Peyer's patch (tissue), 4 donors: ENCODE data around the gene RBM17.

Source experiments
- POLR2A ChIP-seq, 2 donors: fragments of 450-650 bp; IDR thresholded peaks; one replicate each; pipeline ENCODE4 v1.5.1; 2017; ENCODE audit warnings: antibody characterized with exemption in 2 of 2, mild to moderate bottlenecking in 2 of 2, moderate library complexity in 2 of 2
- TF ChIP-seq, protein P1 (sequence below), 6 experiments: fragments of 450-650 bp in 4 of 6; fragments of 200-600 bp in 2 of 6; sonication (generic) in 1 of 6; IDR thresholded peaks; one replicate each; pipeline ENCODE4 v1.5.1; 2017 to 2019; ENCODE audit warnings: antibody characterized with exemption in 6 of 6, mild to moderate bottlenecking in 3 of 6, moderate library complexity in 1 of 6

DNA sequence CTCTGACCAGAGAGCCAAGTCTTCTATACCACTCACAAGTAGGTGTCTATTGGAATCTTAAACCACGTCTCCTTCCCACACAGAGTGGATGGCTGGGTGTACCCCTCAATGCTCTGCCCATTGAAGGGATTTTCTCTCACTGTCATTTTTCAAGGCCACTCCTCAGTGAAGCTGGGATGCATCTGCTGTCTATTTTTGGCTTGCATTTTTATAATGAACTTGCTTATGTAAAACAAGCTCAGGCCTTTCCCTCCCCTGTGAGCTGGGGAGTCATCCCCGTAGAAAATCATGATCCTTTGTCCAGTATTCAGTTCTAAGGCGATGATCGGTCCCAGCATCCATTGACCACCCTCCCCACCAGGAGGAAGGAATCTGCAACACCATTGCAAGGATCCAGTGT lies 9.8 kb upstream of the RBM17 start:
- TF ChIP-seq, protein P1, sequence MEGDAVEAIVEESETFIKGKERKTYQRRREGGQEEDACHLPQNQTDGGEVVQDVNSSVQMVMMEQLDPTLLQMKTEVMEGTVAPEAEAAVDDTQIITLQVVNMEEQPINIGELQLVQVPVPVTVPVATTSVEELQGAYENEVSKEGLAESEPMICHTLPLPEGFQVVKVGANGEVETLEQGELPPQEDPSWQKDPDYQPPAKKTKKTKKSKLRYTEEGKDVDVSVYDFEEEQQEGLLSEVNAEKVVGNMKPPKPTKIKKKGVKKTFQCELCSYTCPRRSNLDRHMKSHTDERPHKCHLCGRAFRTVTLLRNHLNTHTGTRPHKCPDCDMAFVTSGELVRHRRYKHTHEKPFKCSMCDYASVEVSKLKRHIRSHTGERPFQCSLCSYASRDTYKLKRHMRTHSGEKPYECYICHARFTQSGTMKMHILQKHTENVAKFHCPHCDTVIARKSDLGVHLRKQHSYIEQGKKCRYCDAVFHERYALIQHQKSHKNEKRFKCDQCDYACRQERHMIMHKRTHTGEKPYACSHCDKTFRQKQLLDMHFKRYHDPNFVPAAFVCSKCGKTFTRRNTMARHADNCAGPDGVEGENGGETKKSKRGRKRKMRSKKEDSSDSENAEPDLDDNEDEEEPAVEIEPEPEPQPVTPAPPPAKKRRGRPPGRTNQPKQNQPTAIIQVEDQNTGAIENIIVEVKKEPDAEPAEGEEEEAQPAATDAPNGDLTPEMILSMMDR (IDR thresholded peaks at IDR 0.05): no peak
- TF ChIP-seq POLR2A (IDR thresholded peaks at IDR 0.05): no peak
